ENCODE results near the gene TPM3.

DNA sequence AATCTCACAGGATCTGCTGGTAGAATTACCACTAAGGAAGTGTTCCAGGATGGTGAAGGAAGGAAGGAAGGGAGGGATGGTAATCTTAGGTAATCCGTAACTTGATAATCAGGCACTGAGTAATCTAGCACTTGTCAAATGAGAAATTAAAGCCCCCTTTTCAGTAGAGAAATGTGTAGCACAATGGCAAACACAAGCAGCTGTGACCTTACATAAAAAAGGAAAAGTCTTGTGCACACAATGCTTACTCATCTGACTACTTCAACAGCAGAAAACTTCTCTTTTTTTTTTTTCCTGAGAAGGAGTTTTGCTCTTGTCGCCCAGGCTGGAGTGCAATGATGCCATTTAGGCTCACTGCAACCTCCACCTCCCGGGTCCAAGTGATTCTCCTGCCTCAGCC is 43.1 kb downstream of the TPM3 start:
- no peak for TF ChIP-seq POLR2AphosphoS5 (IDR thresholded peaks at IDR 0.05)
- TF ChIP-seq, protein P1, sequence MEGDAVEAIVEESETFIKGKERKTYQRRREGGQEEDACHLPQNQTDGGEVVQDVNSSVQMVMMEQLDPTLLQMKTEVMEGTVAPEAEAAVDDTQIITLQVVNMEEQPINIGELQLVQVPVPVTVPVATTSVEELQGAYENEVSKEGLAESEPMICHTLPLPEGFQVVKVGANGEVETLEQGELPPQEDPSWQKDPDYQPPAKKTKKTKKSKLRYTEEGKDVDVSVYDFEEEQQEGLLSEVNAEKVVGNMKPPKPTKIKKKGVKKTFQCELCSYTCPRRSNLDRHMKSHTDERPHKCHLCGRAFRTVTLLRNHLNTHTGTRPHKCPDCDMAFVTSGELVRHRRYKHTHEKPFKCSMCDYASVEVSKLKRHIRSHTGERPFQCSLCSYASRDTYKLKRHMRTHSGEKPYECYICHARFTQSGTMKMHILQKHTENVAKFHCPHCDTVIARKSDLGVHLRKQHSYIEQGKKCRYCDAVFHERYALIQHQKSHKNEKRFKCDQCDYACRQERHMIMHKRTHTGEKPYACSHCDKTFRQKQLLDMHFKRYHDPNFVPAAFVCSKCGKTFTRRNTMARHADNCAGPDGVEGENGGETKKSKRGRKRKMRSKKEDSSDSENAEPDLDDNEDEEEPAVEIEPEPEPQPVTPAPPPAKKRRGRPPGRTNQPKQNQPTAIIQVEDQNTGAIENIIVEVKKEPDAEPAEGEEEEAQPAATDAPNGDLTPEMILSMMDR (IDR thresholded peaks at IDR 0.05) = no peak

Measured in sigmoid colon (tissue), 4 donors.